ENCODE data around the gene RIMBP2. TPM values are rescaled to one million over a fixed set of nuclear protein-coding genes. Genes with fewer than 3 reads are reported as not detected.

The RIMBP2 gene
- total RNA-seq, 4 donors from 2014 or later: not detected

- TF ChIP-seq CTCF (IDR thresholded peaks at IDR 0.05; ENCODE audit: low read depth): no peak
Observed at GRCh38 chr12:130423991-130424857, 291.9 kb downstream of the RIMBP2 start.

- TF ChIP-seq CTCF (IDR thresholded peaks at IDR 0.05; ENCODE audit: low read depth): no peak
Observed at GRCh38 chr12:130423136-130423535, 293.0 kb downstream of the RIMBP2 start.

- TF ChIP-seq CTCF (IDR thresholded peaks at IDR 0.05; ENCODE audit: low read depth): no peak
Observed at GRCh38 chr12:130422676-130423075, 293.4 kb downstream of the RIMBP2 start.

- TF ChIP-seq CTCF (IDR thresholded peaks at IDR 0.05; ENCODE audit: low read depth): no peak
Observed at GRCh38 chr12:130421896-130422295, 294.2 kb downstream of the RIMBP2 start.

- TF ChIP-seq CTCF (IDR thresholded peaks at IDR 0.05; ENCODE audit: low read depth): no peak
Observed at GRCh38 chr12:130420071-130420470, 296.0 kb downstream of the RIMBP2 start.

GRCh38 chr12:130419116-130419515, 297.0 kb downstream of the RIMBP2 start:
- TF ChIP-seq CTCF (IDR thresholded peaks at IDR 0.05; ENCODE audit: low read depth): no peak

- TF ChIP-seq CTCF (IDR thresholded peaks at IDR 0.05; ENCODE audit: low read depth): no peak
Observed at GRCh38 chr12:130418251-130418650, 297.8 kb downstream of the RIMBP2 start.
